Measurements from ENCODE around the gene WNT7B. TPM values are rescaled to one million over a fixed set of nuclear protein-coding genes. Genes with fewer than 3 reads are reported as not detected.

The WNT7B gene
- total RNA-seq, 1 donor from 2014 or later: 1.8 TPM

GRCh38 chr22:46003271-46004091 lies 26.5 kb upstream of the WNT7B start:
- no peak overlapping the region for H3K27ac ChIP-seq
- TF ChIP-seq EZH2 (IDR thresholded peaks at IDR 0.05) (no peak), EZH2phosphoT487 (IDR thresholded peaks at IDR 0.05) (no peak)
- TF ChIP-seq, protein P1, sequence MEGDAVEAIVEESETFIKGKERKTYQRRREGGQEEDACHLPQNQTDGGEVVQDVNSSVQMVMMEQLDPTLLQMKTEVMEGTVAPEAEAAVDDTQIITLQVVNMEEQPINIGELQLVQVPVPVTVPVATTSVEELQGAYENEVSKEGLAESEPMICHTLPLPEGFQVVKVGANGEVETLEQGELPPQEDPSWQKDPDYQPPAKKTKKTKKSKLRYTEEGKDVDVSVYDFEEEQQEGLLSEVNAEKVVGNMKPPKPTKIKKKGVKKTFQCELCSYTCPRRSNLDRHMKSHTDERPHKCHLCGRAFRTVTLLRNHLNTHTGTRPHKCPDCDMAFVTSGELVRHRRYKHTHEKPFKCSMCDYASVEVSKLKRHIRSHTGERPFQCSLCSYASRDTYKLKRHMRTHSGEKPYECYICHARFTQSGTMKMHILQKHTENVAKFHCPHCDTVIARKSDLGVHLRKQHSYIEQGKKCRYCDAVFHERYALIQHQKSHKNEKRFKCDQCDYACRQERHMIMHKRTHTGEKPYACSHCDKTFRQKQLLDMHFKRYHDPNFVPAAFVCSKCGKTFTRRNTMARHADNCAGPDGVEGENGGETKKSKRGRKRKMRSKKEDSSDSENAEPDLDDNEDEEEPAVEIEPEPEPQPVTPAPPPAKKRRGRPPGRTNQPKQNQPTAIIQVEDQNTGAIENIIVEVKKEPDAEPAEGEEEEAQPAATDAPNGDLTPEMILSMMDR (IDR thresholded peaks at IDR 0.05): no peak

GRCh38 chr22:46002757-46003270 lies 25.9 kb upstream of the WNT7B start:
- peaks cover 14% of the 10 kb centered on the region for H3K4me1 Mint-ChIP-seq
- no peak overlapping the region for H2AFZ ChIP-seq (replicated peaks)

More at GRCh38 chr22:46003271-46004091, 26.5 kb upstream of the WNT7B start:
- Histone ChIP-seq H3K4me1 (no peaks in the 10 kb centered on the region), H3K36me3 (no peaks in the 10 kb centered on the region), H3K9me3 (ENCODE audit: low read depth) (no peaks in the 10 kb centered on the region), H3K9ac (no peak overlapping the region), H4K20me1 (ENCODE audit: low read depth) (no peaks in the 10 kb centered on the region), H3F3A (ENCODE audit: low read depth) (no peaks in the 10 kb centered on the region), H3K27me3 (no peaks in the 10 kb centered on the region), H3K4me3 (no peak overlapping the region), H3K4me2 (no peak overlapping the region), H3K79me2 (ENCODE audit: low read depth) (no peaks in the 10 kb centered on the region), H2AFZ (replicated peaks) (no peak overlapping the region)
- Mint-ChIP-seq H3K4me3 (no peak overlapping the region), H3K27me3 (ENCODE audit: insufficient read depth, low read depth) (peaks cover 13% of the 10 kb centered on the region), H3K4me1 (peaks cover 12% of the 10 kb centered on the region), H3K27ac (no peak overlapping the region), H3K36me3 (no peaks in the 10 kb centered on the region), H3K9me3 (no peaks in the 10 kb centered on the region)
- no peak for DNase-seq (ENCODE audit: low spot score)

DNA sequence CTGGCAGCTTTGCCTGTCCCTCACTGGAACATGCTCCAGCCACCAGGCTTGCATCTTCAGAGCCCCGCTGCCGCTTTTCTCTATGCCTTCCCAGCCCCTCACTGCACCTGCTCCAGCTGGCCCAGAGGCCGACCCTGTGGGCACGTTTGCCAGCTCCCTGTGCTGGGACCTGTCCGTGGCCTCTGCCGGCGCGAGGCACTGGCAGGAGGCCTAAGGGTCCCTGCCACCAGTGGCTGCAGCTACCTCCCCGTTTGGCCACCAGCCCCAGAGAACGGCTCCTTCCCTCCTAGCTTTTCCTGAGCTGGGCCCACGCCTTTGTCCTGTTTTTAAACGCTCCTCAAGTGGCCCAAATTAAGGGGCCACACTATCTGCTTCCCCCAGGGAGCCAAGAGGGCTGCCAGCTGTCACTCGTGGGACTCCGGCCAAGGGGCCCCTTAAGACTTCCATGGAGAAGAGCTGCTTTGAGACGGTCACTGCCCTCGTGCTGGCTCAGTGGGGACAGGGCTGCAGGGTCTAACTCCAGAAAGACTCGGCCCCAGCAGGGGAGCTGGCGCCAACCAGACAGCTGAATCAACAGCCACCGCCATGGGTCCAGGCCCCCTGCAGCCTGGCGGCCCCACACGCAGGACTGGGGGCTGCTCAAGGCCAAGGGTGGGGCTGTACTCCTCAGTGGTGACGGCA lies 24.6 kb upstream of the WNT7B start:
- Histone ChIP-seq H3K36me3 (no peaks in the 10 kb centered on the region), H2AFZ (replicated peaks) (no peak overlapping the region), H3F3A (ENCODE audit: low read depth) (no peaks in the 10 kb centered on the region), H3K4me1 (peaks cover 6% of the 10 kb centered on the region), H3K9ac (no peak overlapping the region), H3K4me3 (no peak overlapping the region), H4K20me1 (ENCODE audit: low read depth) (no peaks in the 10 kb centered on the region), H3K27me3 (no peaks in the 10 kb centered on the region), H3K4me2 (no peak overlapping the region), H3K79me2 (ENCODE audit: low read depth) (no peaks in the 10 kb centered on the region), H3K27ac (no peak overlapping the region), H3K9me3 (ENCODE audit: low read depth) (no peaks in the 10 kb centered on the region)
- TF ChIP-seq EZH2 (IDR thresholded peaks at IDR 0.05): no peak
- TF ChIP-seq, protein P1 (IDR thresholded peaks at IDR 0.05): no peak
- no peak for TF ChIP-seq EZH2phosphoT487 (IDR thresholded peaks at IDR 0.05)
- Mint-ChIP-seq H3K27ac (peak overlapping the region; percentile 60), H3K4me1 (peaks cover 18% of the 10 kb centered on the region), H3K9me3 (no peaks in the 10 kb centered on the region), H3K27me3 (ENCODE audit: insufficient read depth, low read depth) (peaks cover 13% of the 10 kb centered on the region), H3K4me3 (no peak overlapping the region), H3K36me3 (no peaks in the 10 kb centered on the region)
- DNase-seq (ENCODE audit: low spot score): no peak

More at GRCh38 chr22:46002757-46003270, 25.9 kb upstream of the WNT7B start:
- no peak overlapping the region for H3K4me3 ChIP-seq
- TF ChIP-seq EZH2phosphoT487 (IDR thresholded peaks at IDR 0.05): no peak
- TF ChIP-seq, protein P1 (IDR thresholded peaks at IDR 0.05): no peak
- no peak for TF ChIP-seq EZH2 (IDR thresholded peaks at IDR 0.05)
- H3K27me3 Mint-ChIP-seq (ENCODE audit: insufficient read depth, low read depth): peaks cover 13% of the 10 kb centered on the region
- no peaks in the 10 kb centered on the region for H3K79me2 ChIP-seq (ENCODE audit: low read depth)
- H3K9me3 Mint-ChIP-seq: no peaks in the 10 kb centered on the region
- H3K4me1 ChIP-seq: no peaks in the 10 kb centered on the region
- H3K9me3 ChIP-seq (ENCODE audit: low read depth): no peaks in the 10 kb centered on the region
- no peak overlapping the region for H3K27ac ChIP-seq
- no peaks in the 10 kb centered on the region for H3K27me3 ChIP-seq
- H3F3A ChIP-seq (ENCODE audit: low read depth): no peaks in the 10 kb centered on the region
- H3K4me3 Mint-ChIP-seq: no peak overlapping the region
- H3K36me3 ChIP-seq: no peaks in the 10 kb centered on the region
- no peak overlapping the region for H3K4me2 ChIP-seq
- DNase-seq (ENCODE audit: low spot score): no peak
- H3K27ac Mint-ChIP-seq: no peak overlapping the region
- H3K36me3 Mint-ChIP-seq: no peaks in the 10 kb centered on the region
- H4K20me1 ChIP-seq (ENCODE audit: low read depth): no peaks in the 10 kb centered on the region
- no peak overlapping the region for H3K9ac ChIP-seq

Measured in neural progenitor cell (in vitro differentiated cells).